ENCODE results near the gene MAOA.
"Not testable (repeated sequence)": the region's sequence is repeated elsewhere in the genome, so short reads cannot be mapped to it uniquely, and the experiment has no call there.

MAOA gene

DNA sequence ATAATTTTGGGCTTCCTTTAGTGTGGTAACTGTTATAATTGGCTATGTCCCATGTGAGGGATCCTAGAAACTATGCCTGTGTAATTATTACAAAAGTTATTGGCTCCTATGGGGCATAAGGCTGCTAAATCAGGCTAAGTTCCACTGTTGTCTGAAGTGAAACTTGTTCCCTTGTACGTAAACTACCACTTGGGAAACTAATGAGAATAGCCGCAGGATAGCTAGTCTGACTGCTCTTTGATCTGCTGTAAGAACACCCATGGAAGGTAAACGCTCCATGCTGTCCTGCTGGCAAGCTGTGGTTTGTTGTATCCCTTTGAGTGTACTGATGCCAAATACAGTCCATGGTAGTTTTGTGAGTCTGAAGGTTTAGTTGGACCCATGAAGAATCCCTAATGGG lies 9.3 kb upstream of the MAOA start:
- Mint-ChIP-seq H3K4me1 (peaks cover 8% of the 10 kb centered on the region), H3K27me3 (no peaks in the 10 kb centered on the region), H3K36me3 (no peaks in the 10 kb centered on the region), H3K4me3 (no peak overlapping the region), H3K9me3 (no peaks in the 10 kb centered on the region), H3K27ac (no peak overlapping the region)
- ATAC-seq, result no peak

DNA sequence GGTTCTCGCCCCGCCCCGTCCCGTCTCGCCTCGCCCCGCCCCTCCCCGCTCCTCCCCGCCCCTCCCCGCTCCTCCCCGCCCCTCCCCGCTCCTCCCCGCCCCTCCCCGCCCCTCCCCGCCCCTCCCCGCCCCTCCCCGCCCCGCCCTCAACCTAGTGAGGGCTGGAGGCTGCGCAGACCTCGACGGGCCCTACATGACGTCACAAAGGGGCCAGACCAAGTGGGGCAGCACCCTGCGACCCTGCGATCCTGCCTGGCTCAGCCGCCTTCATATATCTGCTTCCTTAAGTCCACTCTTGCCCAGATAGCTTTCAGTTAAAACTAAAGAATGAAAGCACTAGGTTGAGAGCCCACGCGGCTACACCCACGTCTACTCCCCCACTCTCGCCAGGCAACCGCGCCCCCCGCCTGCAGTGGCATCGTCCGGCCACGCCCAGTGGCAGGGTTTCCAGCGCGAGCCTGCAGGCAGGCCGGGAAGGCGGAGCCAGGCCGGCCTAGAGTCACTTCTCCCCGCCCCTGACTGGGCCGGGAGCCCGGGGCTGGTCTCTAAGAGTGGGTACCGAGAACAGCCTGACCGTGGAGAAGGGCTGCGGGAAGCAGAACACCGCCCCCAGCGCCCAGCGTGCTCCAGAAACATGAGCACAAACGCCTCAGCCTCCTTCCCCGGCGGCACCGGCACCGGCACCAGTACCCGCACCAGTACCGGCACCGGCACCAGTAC lies 1.5 kb upstream of the MAOA start:
- Mint-ChIP-seq H3K27ac (peak overlapping the region; percentile 98), H3K4me1 (peaks cover 10% of the 10 kb centered on the region), H3K27me3 (peaks cover 16% of the 10 kb centered on the region), H3K9me3 (no peaks in the 10 kb centered on the region), H3K4me3 (peak overlapping the region; percentile 99), H3K36me3 (no peaks in the 10 kb centered on the region)
- ATAC-seq, result peak; percentile 99

DNA sequence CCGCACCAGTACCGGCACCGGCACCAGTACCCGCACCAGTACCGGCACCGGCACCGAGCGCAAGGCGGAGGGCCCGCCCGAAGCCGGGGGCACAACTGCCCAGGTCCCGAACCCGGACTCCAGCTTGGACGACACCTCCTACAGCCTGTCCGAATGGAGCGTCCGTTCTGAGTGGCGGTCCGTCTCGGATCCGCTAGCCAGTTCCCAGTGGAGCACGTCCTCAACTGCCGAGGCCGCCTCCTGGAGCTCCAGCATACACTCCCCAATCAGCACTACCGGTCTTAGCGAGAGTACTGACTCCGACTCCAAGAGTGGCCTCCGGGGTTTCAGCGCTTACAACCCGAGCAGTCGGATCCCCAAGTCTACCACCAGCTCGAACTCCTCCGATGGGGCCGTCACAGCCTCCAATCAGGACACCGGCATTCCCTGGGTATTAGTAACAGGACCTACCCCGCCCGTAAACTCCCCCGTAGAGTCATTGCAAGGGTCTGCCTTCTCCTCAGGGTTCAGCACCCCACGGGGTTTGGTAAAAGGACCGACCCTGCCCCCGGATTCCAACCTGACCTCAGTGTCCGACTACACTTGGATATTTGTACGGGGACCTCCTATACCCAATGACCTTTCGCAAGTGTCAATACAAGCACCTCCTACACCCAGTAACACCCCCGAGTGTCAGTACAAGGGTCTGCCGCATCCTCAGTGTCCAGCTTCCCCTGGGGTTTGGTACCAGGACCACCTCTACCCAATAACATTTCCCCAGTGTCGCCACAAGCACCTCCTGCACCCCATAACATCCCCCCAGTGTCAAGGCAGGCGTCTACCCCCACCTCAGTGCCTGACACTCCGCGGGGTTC lies 721 bp upstream of the MAOA start:
- Mint-ChIP-seq H3K36me3 (no peaks in the 10 kb centered on the region), H3K4me3 (peak overlapping the region; percentile 99), H3K27ac (peak overlapping the region; percentile 98), H3K4me1 (peaks cover 10% of the 10 kb centered on the region), H3K9me3 (no peaks in the 10 kb centered on the region), H3K27me3 (peaks cover 16% of the 10 kb centered on the region)
- ATAC-seq, result peak; percentile 44

DNA sequence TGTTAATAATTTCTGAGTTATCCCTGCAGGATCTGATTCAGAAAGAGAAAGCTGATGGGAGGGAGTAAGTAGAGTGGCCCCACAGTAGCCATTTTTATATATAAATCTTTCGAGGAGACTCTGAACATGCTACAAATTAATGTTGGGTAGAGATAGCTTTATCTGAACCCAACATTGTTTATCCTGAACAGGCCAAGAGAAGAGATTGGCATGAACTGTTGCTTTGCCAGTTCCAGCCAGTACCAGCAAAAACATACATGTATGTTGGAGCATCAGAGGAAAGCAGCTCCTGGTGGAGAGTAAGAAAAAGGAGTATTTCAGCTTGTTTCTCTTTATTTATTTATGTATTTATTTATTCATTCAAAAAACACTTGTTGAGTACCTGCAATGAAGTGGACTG lies 1.6 kb downstream of the MAOA start:
- no peak for ATAC-seq
- Mint-ChIP-seq H3K36me3 (no peaks in the 10 kb centered on the region), H3K27me3 (peaks cover 16% of the 10 kb centered on the region), H3K4me3 (no peak overlapping the region), H3K9me3 (no peaks in the 10 kb centered on the region), H3K27ac (no peak overlapping the region), H3K4me1 (peaks cover 10% of the 10 kb centered on the region)

DNA sequence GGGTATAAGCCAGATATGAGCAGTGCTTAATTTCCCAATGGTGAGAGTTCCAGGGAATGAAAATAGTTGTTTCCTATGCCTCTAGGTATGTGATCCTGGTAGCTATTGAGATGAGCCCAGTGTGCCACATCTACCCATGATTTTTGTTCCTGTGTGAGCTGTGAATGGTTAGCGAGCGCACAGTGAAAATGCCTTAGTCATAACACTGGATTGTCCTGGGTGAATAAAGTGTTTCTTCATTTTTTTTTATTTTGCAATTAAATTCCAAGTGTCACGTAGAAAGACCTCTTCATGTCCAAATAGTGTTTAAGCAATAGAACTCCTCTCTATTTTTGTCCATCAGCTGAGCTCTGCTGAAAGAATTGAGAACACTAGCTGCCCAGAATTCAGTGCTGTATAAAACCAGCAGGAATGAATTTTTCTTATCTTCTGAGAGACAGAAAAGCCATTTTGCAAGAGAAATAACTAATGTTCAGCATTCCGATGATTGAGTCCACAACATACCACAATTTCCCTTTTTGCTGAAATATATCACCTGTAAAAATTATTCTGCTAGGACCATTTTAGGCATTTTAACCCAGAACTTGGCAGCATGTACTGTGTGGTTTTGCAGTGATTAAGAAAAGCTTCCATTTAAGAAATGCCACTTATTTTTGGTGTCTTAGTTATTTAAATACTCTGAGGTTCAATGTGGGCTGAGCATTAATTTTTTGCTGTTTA lies 5.6 kb downstream of the MAOA start:
- Mint-ChIP-seq H3K27ac (no peak overlapping the region), H3K27me3 (peaks cover 2% of the 10 kb centered on the region), H3K36me3 (no peaks in the 10 kb centered on the region), H3K9me3 (no peaks in the 10 kb centered on the region), H3K4me3 (no peak overlapping the region), H3K4me1 (peaks cover 6% of the 10 kb centered on the region)
- no peak for ATAC-seq

DNA sequence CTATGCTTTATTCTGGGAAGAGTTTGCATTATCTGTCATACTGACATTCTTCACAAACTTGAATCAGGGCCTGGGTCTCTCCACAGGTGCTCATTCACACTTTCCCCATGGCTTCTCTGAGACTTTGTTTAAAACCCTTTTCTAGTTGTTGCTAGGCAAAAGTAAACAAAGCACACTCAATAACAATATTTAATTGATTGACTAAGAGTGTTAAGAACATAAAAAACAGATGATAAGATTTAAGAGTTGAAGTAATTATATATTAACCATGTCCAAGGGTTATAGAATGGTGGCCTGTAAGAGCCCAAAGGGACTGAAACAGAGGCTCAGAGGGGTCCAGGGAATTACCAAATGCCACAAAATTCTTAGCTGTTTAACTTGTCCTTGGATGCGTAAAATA lies 7.1 kb downstream of the MAOA start:
- no peaks in the 10 kb centered on the region for H3K36me3 Mint-ChIP-seq
- H3K27ac Mint-ChIP-seq, result no peak overlapping the region
- no peak overlapping the region for H3K4me3 Mint-ChIP-seq
- no peaks in the 10 kb centered on the region for H3K27me3 Mint-ChIP-seq
- H3K9me3 Mint-ChIP-seq, result no peaks in the 10 kb centered on the region
- H3K4me1 Mint-ChIP-seq, result peaks cover 7% of the 10 kb centered on the region
- no peak for ATAC-seq

DNA sequence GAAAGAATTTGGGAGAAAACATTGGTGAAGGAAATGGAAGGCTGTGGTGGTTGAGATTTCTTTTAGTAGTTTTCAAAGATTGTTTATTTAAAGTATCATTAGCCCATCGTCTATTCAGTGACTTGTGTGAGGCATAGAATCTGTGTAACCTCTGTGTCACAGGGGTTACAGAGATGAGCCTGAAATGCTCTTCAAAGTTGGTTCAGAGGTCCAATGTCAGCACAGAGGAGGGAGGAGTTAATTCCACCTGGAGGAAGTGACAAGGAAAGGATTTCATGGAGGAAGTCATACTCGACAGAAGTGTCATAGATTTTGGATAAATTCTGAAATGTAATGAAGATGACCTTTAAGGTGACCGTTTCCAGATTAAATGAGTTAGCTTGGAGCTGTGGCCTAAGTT lies 8.2 kb downstream of the MAOA start:
- Mint-ChIP-seq H3K27me3 (no peaks in the 10 kb centered on the region), H3K4me1 (peaks cover 7% of the 10 kb centered on the region), H3K36me3 (no peaks in the 10 kb centered on the region), H3K9me3 (no peaks in the 10 kb centered on the region), H3K4me3 (no peak overlapping the region), H3K27ac (no peak overlapping the region)
- ATAC-seq, result no peak

DNA sequence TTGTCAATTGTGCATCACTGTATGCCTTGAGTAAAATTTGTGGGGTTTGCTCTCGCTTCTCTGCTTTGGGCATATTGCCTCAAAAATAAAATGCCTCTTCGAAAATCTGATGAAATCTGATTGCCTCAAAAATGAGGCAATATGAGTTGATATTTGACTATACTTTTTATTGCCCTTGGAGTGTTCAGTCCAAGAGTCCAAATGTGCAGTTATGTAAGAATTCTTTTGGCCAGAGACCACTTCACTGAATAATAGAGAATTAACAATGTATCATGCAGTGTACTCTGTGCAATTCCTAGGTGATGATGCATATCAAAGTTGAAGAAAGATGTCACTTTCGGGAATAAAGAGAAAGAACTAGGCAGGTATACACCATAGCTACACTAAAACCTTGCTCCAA lies 8.6 kb downstream of the MAOA start:
- no peak overlapping the region for H3K27ac Mint-ChIP-seq
- H3K27me3 Mint-ChIP-seq, result no peaks in the 10 kb centered on the region
- no peaks in the 10 kb centered on the region for H3K36me3 Mint-ChIP-seq
- no peak overlapping the region for H3K4me3 Mint-ChIP-seq
- no peaks in the 10 kb centered on the region for H3K9me3 Mint-ChIP-seq
- H3K4me1 Mint-ChIP-seq, result peaks cover 7% of the 10 kb centered on the region
- no peak for ATAC-seq

DNA sequence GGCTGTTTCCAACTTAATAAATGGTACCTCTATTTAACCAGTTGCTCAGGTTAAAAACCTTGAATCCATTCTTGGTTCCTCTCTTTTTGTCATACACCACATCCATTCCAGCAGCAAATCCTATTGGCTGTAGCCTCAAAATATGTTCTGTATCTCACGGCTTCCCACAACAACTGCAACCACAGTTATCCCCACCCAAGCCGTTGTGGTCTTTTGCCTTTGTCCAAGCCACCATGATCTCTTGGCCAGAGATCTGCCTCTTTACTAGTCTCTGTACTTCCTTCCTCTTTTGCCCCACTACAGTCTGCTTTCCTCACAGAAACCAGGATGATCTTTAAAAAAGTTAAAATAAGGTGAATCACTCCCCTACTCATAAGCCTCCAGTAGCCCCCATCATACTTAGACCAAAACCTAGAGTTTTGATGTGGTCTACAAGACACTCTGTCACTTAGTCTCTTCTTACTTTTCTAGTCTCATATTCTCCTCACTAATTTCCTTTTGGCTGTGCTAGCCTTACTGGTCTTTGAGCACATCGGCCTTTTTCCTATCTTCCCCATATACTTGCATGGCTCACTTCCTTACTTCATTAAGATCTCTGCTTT lies 10.3 kb downstream of the MAOA start:
- no peak for ATAC-seq
- Mint-ChIP-seq H3K36me3 (no peaks in the 10 kb centered on the region), H3K27ac (no peak overlapping the region), H3K4me1 (peaks cover 7% of the 10 kb centered on the region), H3K9me3 (no peaks in the 10 kb centered on the region), H3K4me3 (no peak overlapping the region), H3K27me3 (no peaks in the 10 kb centered on the region)

DNA sequence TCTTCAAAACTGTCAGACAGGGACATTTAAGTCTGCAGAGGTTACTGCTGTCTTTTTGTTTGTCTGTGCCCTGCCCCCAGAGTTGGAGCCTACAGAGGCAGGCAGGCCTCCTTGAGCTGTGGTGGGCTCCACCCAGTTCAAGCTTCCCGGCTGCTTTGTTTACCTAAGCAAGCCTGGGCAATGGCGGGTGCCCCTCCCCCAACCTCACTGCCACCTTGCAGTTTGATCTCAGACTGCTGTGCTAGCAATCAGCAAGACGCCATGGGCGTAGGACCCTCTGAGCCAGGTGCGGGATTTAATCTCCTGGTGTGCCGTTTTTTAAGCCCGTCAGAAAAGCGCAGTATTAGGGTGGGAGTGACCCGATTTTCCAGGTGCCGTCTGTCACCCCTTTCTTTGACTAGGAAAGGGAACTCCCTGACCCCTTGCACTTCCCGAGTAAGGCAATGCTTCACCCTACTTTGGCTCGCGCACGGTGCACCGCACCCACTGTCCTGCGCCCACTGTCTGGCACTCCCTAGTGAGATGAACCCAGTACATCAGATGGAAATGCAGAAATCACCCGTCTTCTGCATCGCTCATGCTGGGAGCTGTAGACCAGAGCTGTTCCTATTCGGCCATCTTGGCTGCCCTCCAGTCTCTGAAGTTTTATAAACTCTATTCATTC lies 20.0 kb downstream of the MAOA start:
- H3K4me3 Mint-ChIP-seq, H3K27me3 Mint-ChIP-seq, H3K9me3 Mint-ChIP-seq, H3K27ac Mint-ChIP-seq, H3K4me1 Mint-ChIP-seq, H3K36me3 Mint-ChIP-seq, ATAC-seq: not testable (repeated sequence)

DNA sequence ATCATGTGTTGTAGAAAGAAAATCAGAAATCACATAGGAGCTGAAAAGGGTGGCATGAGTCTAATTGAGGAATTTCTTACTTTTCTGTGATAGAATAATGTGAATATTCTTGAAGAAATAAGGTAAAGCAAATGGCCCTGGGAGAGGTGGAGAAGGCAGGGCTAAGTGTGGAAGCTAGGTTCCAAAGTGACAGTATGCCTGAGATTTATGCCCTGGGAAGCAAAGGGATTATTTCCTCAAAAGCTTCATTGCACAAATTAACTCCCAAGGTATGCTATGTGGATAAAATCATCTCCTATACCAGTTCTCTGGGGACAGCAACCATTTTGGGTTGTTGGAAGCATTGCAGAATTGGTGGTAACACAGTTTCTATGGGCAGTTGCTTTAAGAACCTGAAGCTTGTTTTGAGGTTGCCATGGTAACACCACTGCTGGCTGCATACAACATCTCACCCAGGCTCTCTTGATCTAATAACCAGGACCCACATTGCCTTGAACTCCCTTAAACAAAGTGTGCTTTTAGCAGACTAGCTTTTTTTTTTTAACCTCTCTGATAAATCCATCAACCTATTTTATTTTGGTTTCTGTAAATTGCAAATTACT lies 21.0 kb downstream of the MAOA start:
- Mint-ChIP-seq H3K36me3 (no peaks in the 10 kb centered on the region), H3K4me1 (no peaks in the 10 kb centered on the region), H3K4me3 (no peak overlapping the region), H3K9me3 (no peaks in the 10 kb centered on the region), H3K27ac (no peak overlapping the region), H3K27me3 (no peaks in the 10 kb centered on the region)
- no peak for ATAC-seq

DNA sequence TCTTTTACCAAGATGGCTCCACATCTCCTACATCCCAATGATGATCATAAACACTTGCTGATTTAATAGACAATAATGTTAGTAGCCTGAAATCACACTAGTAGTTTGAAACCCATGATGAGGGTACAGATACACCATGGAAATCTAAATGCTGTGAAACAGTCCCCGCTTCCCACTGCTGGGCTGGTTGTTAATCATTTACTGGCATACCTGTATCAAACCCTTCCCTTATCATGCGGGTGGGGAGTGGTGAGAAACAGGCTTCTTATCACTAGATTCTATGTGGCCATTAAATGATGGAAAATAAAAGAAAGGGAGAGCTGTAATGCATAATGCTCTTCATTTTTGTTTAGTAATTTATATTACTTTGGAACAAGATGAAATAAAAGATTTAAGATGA lies 21.9 kb downstream of the MAOA start:
- Mint-ChIP-seq H3K27me3 (no peaks in the 10 kb centered on the region), H3K4me1 (no peaks in the 10 kb centered on the region), H3K9me3 (no peaks in the 10 kb centered on the region), H3K36me3 (no peaks in the 10 kb centered on the region), H3K27ac (no peak overlapping the region), H3K4me3 (no peak overlapping the region)
- no peak for ATAC-seq

DNA sequence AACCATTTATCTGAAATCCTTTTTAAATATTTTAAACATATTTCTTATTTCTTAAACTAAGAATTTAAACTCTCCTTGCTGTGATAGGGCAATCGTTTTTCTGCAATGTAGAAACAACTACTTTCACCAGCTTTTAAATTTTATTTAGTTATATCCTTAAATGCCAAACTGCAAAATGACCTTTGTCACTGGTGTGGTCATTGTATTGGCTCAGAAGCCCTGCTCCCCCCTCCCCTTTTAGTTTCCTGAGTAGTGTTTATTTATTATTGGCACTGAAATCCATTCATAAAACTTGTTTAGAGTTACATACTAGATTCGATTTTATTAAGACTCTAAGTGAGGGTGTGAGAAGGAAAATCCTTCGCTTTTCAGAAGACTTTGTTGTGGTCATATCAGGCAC lies 23.0 kb downstream of the MAOA start:
- Mint-ChIP-seq H3K27ac (no peak overlapping the region), H3K27me3 (peaks cover 3% of the 10 kb centered on the region), H3K4me3 (no peak overlapping the region), H3K4me1 (no peaks in the 10 kb centered on the region), H3K9me3 (no peaks in the 10 kb centered on the region), H3K36me3 (no peaks in the 10 kb centered on the region)
- ATAC-seq, result no peak

DNA sequence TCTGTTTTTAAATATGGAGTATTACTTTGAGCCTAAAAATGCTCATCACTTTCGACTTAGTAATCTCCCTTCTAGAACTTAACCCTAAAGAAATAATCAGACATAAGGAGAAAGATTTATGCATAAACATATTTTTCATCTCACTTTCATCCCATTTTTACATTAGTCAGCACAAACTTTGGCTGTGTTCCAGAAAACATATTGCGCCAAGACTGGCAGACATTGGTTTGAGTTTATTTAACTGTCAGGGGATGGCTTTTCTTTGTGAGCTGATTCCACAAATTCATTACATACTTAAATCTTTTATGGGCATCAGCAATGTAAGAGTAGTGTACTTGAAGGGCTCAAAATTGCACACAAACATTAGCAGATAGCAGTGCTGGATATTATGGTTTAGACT lies 23.7 kb downstream of the MAOA start:
- Mint-ChIP-seq H3K4me3 (no peak overlapping the region), H3K9me3 (no peaks in the 10 kb centered on the region), H3K36me3 (no peaks in the 10 kb centered on the region), H3K27me3 (peaks cover 9% of the 10 kb centered on the region), H3K4me1 (no peaks in the 10 kb centered on the region), H3K27ac (no peak overlapping the region)
- ATAC-seq, result no peak

Measured in stimulated activated memory B cell treated with anti-CD40 and anti-IgM and Interleukin-4, amounts not matched to agents 10 μg/mL and 1 μg/mL and 100 μg/mL, for 72 hours (primary cell).